D721Med (cell line): ENCODE results near the gene PLEKHA5.
A peak's percentile ranks its signal among the peaks of the same experiment; 100 is the strongest.

Source experiments
- DNase-seq: peaks from one replicate; pipeline ENCODE4 v3.0.0; 2011; ENCODE audit warnings: low spot score; ENCODE audit not compliant: insufficient read length
- FAIRE-seq: peaks from 2 replicates; lab custom pipeline; 2011; peaks lifted over from hg19 to GRCh38; lab: Jason Lieb, UNC
- CTCF ChIP-seq: IDR thresholded peaks from 2 replicates; pipeline ENCODE4 v1.5.1; 2012; ENCODE audit warnings: mild to moderate bottlenecking, control low read depth; ENCODE audit not compliant: insufficient read depth; ENCODE audit errors: missing control alignments

PLEKHA5 gene

GRCh38 chr12:19181666-19182426, 52.3 kb downstream of the PLEKHA5 start:
- peak; percentile 93 for FAIRE-seq
- TF ChIP-seq CTCF, result peak; percentile 27
- DNase-seq, result no peak

- TF ChIP-seq CTCF, result no peak
- FAIRE-seq, result peak; percentile 35
- no peak for DNase-seq
These were observed 53.7 kb downstream of the PLEKHA5 start for GRCh38 chr12:19183121-19183838.

- DNase-seq, result no peak
- no peak for TF ChIP-seq CTCF
- no peak for FAIRE-seq
These were observed 55.9 kb downstream of the PLEKHA5 start for GRCh38 chr12:19185262-19185929.

GRCh38 chr12:19186722-19187661, 57.5 kb downstream of the PLEKHA5 start:
- peak; percentile 67 for TF ChIP-seq CTCF
- DNase-seq (no peak), FAIRE-seq (peak; percentile 97)

- DNase-seq (no peak), FAIRE-seq (no peak)
- no peak for TF ChIP-seq CTCF
These were observed 60.0 kb downstream of the PLEKHA5 start for GRCh38 chr12:19189522-19189921.

GRCh38 chr12:19190292-19191031, 60.9 kb downstream of the PLEKHA5 start:
- no peak for DNase-seq

More at GRCh38 chr12:19190292-19191031, 60.9 kb downstream of the PLEKHA5 start:
- FAIRE-seq, result no peak
- no peak for TF ChIP-seq CTCF
